CD14-positive monocyte (primary cell): ENCODE data around the gene MRPS5. TPM values are rescaled to one million over a fixed set of nuclear protein-coding genes. Genes with fewer than 3 reads are reported as not detected.

Source experiments
- DNase-seq, 3 donors: peaks; one replicate each; pipeline ENCODE4 v3.0.0-alpha.2; 2011 to 2022
- H2AFZ ChIP-seq: 2 replicates; pipeline ENCODE4 v1.6.0; 2012; ENCODE audit warnings: mild to moderate bottlenecking, low read depth, low read length, inconsistent platforms; ENCODE audit not compliant: insufficient read depth, poor library complexity, severe bottlenecking
- H3K27ac ChIP-seq, 2 donors: 1 replicate in 1 of 2; 2 replicates in 1 of 2; pipeline ENCODE4 v1.5.1; 2012 to 2013; ENCODE audit warnings: low read length in 2 of 2, control low read depth in 1 of 2, inconsistent platforms in 1 of 2, low read depth in 1 of 2, mild to moderate bottlenecking in 1 of 2
- H3K27me3 ChIP-seq, 2 donors: one replicate each; pipeline versions ENCODE4 v1.6.0 to v1.6.1; 2011 to 2013; ENCODE audit warnings: low read length in 2 of 2; ENCODE audit not compliant: control insufficient read depth in 2 of 2, insufficient read depth in 2 of 2
- H3K36me3 ChIP-seq, 2 donors: replicated peaks in 1 of 2; 1 replicate in 1 of 2; 2 replicates in 1 of 2; pipeline versions ENCODE4 v1.5.1 to v1.6.1; 2012 to 2013; ENCODE audit warnings: low read length in 2 of 2, control low read depth in 1 of 2, inconsistent platforms in 1 of 2, mild to moderate bottlenecking in 1 of 2; ENCODE audit not compliant: insufficient read depth in 2 of 2, control insufficient read depth in 1 of 2
- H3K4me1 ChIP-seq, 2 donors: 1 replicate in 1 of 2; 2 replicates in 1 of 2; pipeline versions ENCODE4 v1.5.1 to v1.6.1; 2012 to 2013; ENCODE audit warnings: low read length in 2 of 2, control low read depth in 1 of 2, inconsistent platforms in 1 of 2, mild to moderate bottlenecking in 1 of 2, moderate library complexity in 1 of 2; ENCODE audit not compliant: insufficient read depth in 2 of 2, control insufficient read depth in 1 of 2
- H3K4me2 ChIP-seq: replicated peaks from 2 replicates; pipeline ENCODE3; 2012; ENCODE audit warnings: low read length, moderate library complexity, mild to moderate bottlenecking; ENCODE audit not compliant: poor library complexity, severe bottlenecking; ENCODE audit errors: extremely low read depth
- H3K4me3 ChIP-seq, 3 experiments: fragments of 200-600 bp in 1 of 3; sonication (generic) in 1 of 3; replicated peaks in 1 of 3; 1 replicate in 2 of 3; 2 replicates in 1 of 3; pipeline ENCODE4 v1.5.1; 2011 to 2013; ENCODE audit warnings: low read length in 3 of 3, mild to moderate bottlenecking in 3 of 3, control low read depth in 2 of 3, low read depth in 2 of 3, inconsistent platforms in 1 of 3, moderate library complexity in 1 of 3
- H3K79me2 ChIP-seq: 2 replicates; pipeline ENCODE4 v1.6.0; 2012; ENCODE audit warnings: mild to moderate bottlenecking, control low read depth, inconsistent platforms, low read length, moderate library complexity; ENCODE audit not compliant: insufficient read depth
- H3K9ac ChIP-seq: 2 replicates; pipeline ENCODE4 v1.6.0; 2017; ENCODE audit warnings: low read length, mild to moderate bottlenecking; ENCODE audit not compliant: insufficient read depth, poor library complexity, severe bottlenecking
- H3K9me3 ChIP-seq, 2 donors: replicated peaks in 1 of 2; 1 replicate in 1 of 2; 2 replicates in 1 of 2; pipeline versions ENCODE4 v1.5.1 to v1.6.1; 2012 to 2013; ENCODE audit warnings: low read length in 2 of 2, control low read depth in 1 of 2; ENCODE audit not compliant: control insufficient read depth in 1 of 2, insufficient read depth in 1 of 2
- H4K20me1 ChIP-seq: 2 replicates; pipeline ENCODE4 v1.6.0; 2012; ENCODE audit warnings: mild to moderate bottlenecking, low read length, control low read depth, moderate library complexity; ENCODE audit not compliant: insufficient read depth
- H3K27ac Mint-ChIP-seq, 7 donors: one replicate each; pipeline ENCODE4 v1.8.0; 2020; ENCODE audit warnings: mild to moderate bottlenecking in 7 of 7, mixed read lengths in 7 of 7, moderate library complexity in 6 of 7, inconsistent platforms in 2 of 7
- H3K27me3 Mint-ChIP-seq, 3 donors: one replicate each; pipeline ENCODE4 v1.8.0; 2021 to 2022; ENCODE audit warnings: low read depth in 3 of 3, mild to moderate bottlenecking in 3 of 3, mixed read lengths in 3 of 3, moderate library complexity in 3 of 3, inconsistent platforms in 1 of 3
- H3K36me3 Mint-ChIP-seq, 2 donors: one replicate each; pipeline ENCODE4 v1.8.0; 2020; ENCODE audit warnings: mixed read lengths in 2 of 2, inconsistent platforms in 1 of 2, mild to moderate bottlenecking in 1 of 2
- H3K4me1 Mint-ChIP-seq: one replicate; pipeline ENCODE4 v1.8.0; 2020; ENCODE audit warnings: mild to moderate bottlenecking, mixed read lengths
- H3K4me3 Mint-ChIP-seq, 2 donors: one replicate each; pipeline ENCODE4 v1.8.0; 2020; ENCODE audit warnings: mild to moderate bottlenecking in 2 of 2, mixed read lengths in 2 of 2, moderate library complexity in 1 of 2
- H3K9me3 Mint-ChIP-seq, 7 donors: one replicate each; pipeline ENCODE4 v1.8.0; 2020 to 2022; ENCODE audit warnings: mixed read lengths in 7 of 7, mild to moderate bottlenecking in 6 of 7, moderate library complexity in 6 of 7, inconsistent platforms in 2 of 7
- CTCF ChIP-seq: fragments of 200-600 bp; IDR thresholded peaks from one replicate; pipeline ENCODE4 v1.8.0; 2022; ENCODE audit warnings: antibody characterized with exemption, mild to moderate bottlenecking
- WGBS: methylation state at CpG from one replicate; pipeline ENCODE4 v1.1.5; 2013; ENCODE audit warnings: missing lambda C conversion rate; ENCODE audit not compliant: insufficient coverage; 5-methylcytosine and 5-hydroxymethylcytosine counted together
- intact Hi-C, 2 donors: fragments of 100-400 bp; cut with micrococcal nuclease; formaldehyde crosslinking; loops; one replicate each; pipeline versions ENCODE4 v1.15.0 to v1.15.1; 2023
- polyA plus RNA-seq, 3 donors: library from polyadenylated mRNA; depleted of rRNA in 1 of 3; unstranded in 2 of 3; stranded (reverse) in 1 of 3; fragments of 300-500 nt in 2 of 3; fragments of >200 nt in 1 of 3; fragmentation: Illumina TruSeq in 2 of 3; gene quantifications; 1 replicate in 2 of 3; 2 replicates in 1 of 3; pipeline ENCODE4 v1.2.3, GENCODE V29; 2012 to 2021

Gene MRPS5
- polyA plus RNA-seq, 3 donors: 30.9 to 41.6 (median 35.2) TPM

- Histone ChIP-seq H3K79me2 (no peaks in the 10 kb centered on the region), H3K9me3 (no peaks in the 10 kb centered on the region), H3K36me3 (peaks cover 50 to 62% of the 10 kb centered on the region in 2 donors), H3K27me3 (no peaks in the 10 kb centered on the region), H4K20me1 (no peaks in the 10 kb centered on the region), H2AFZ (no peak overlapping the region), H3K4me2 (no peak overlapping the region), H3K4me1 (no peaks in the 10 kb centered on the region), H3K4me3 (no peak overlapping the region), H3K27ac (no peak overlapping the region), H3K9ac (no peak overlapping the region)
- no peaks in the 10 kb centered on the region for H3K4me1 Mint-ChIP-seq
- H3K9me3 Mint-ChIP-seq: peaks cover 0 to 8% (median 3%) of the 10 kb centered on the region in 7 donors
- no peak for DNase-seq
- WGBS: no CpG with 5 or more reads among the region's 1 CpG
- TF ChIP-seq CTCF: no peak
- no peak overlapping the region for H3K27ac Mint-ChIP-seq
- peaks cover 48 to 60% of the 10 kb centered on the region in 2 donors for H3K36me3 Mint-ChIP-seq
- intact Hi-C loops: no loop called here
- H3K27me3 Mint-ChIP-seq: peaks cover 0 to 3% (median 0%) of the 10 kb centered on the region in 3 donors
- no peak overlapping the region for H3K4me3 Mint-ChIP-seq
Measured at GRCh38 chr2:95086017-95086416, 35.6 kb downstream of the MRPS5 start.

- no peak for DNase-seq
- Histone ChIP-seq H3K36me3 (peaks cover 21 to 27% of the 10 kb centered on the region in 2 donors), H3K4me3 (no peak overlapping the region), H3K9ac (no peak overlapping the region), H2AFZ (no peak overlapping the region), H3K27me3 (peaks cover 0 to 6% of the 10 kb centered on the region in 2 donors), H3K4me2 (no peak overlapping the region), H3K4me1 (no peaks in the 10 kb centered on the region), H3K9me3 (no peaks in the 10 kb centered on the region), H4K20me1 (no peaks in the 10 kb centered on the region), H3K79me2 (no peaks in the 10 kb centered on the region), H3K27ac (no peak overlapping the region)
- Mint-ChIP-seq H3K27ac (no peak overlapping the region), H3K4me3 (no peak overlapping the region), H3K9me3 (peaks cover 0 to 7% (median 3%) of the 10 kb centered on the region in 7 donors), H3K36me3 (peaks cover 22 to 27% of the 10 kb centered on the region in 2 donors), H3K27me3 (peaks cover 10 to 11% (median 11%) of the 10 kb centered on the region in 3 donors), H3K4me1 (peaks cover under 1% of the 10 kb centered on the region)
- intact Hi-C loops: no loop called here
- WGBS: no CpG with 5 or more reads among the region's 2 CpGs
- TF ChIP-seq CTCF: no peak
Measured at GRCh38 chr2:95082477-95082876, 39.1 kb downstream of the MRPS5 start.
